Common myeloid progenitor, CD34-positive (primary cell): ENCODE measurements around the gene LYPD6B.

ENCODE experiments used
- CTCF ChIA-PET: fragments of 350-600 bp; sonication (Branson Sonifier 250); formaldehyde crosslinking; loops from one replicate; lab custom pipeline; 2021; ENCODE audit warnings: antibody characterized with exemption; lab: Charles Lee
- POLR2A ChIA-PET: fragments of 350-600 bp; sonication (Branson Sonifier 250); formaldehyde crosslinking; loops from one replicate; lab custom pipeline; 2021; ENCODE audit warnings: antibody characterized with exemption; lab: Charles Lee
- DNase-seq, 3 donors: peaks; one replicate each; pipeline versions ENCODE4 v3.0.0 to v3.0.0-alpha.2; 2013
- H3K27ac ChIP-seq, 2 experiments: 1 replicate in 1 of 2; 2 replicates in 1 of 2; pipeline ENCODE4 v1.7.0; 2013; ENCODE audit warnings: inconsistent platforms in 2 of 2, low read length in 2 of 2, mild to moderate bottlenecking in 2 of 2, low read depth in 1 of 2, moderate library complexity in 1 of 2; ENCODE audit not compliant: severe bottlenecking in 2 of 2, insufficient read depth in 1 of 2, poor library complexity in 1 of 2
- H3K27me3 ChIP-seq, 5 experiments: replicated peaks in 2 of 5; 1 replicate in 3 of 5; 2 replicates in 2 of 5; pipeline versions ENCODE4 v1.6.1 to v1.7.0; 2013; ENCODE audit warnings: low read length in 4 of 5, mild to moderate bottlenecking in 2 of 5, moderate library complexity in 2 of 5, inconsistent platforms in 1 of 5; ENCODE audit not compliant: insufficient read depth in 5 of 5, control insufficient read depth in 4 of 5
- H3K36me3 ChIP-seq, 4 experiments: 1 replicate in 2 of 4; 2 replicates in 2 of 4; pipeline versions ENCODE4 v1.6.1 to v1.7.0; 2013; ENCODE audit warnings: low read length in 3 of 4, control low read depth in 1 of 4, mild to moderate bottlenecking in 1 of 4; ENCODE audit not compliant: control insufficient read depth in 4 of 4, insufficient read depth in 4 of 4
- H3K4me1 ChIP-seq, 4 experiments: 1 replicate in 3 of 4; 2 replicates in 1 of 4; pipeline versions ENCODE4 v1.6.1 to v1.7.1; 2013; ENCODE audit warnings: low read length in 3 of 4, mild to moderate bottlenecking in 3 of 4, control low read depth in 1 of 4, inconsistent platforms in 1 of 4, moderate library complexity in 1 of 4; ENCODE audit not compliant: control insufficient read depth in 4 of 4, insufficient read depth in 4 of 4; ENCODE audit errors: control extremely low read depth in 1 of 4
- H3K4me3 ChIP-seq, 7 experiments: 1 replicate in 4 of 7; 2 replicates in 3 of 7; pipeline versions ENCODE4 v1.5.1 to v1.7.0; 2013; ENCODE audit warnings: mild to moderate bottlenecking in 7 of 7, low read length in 6 of 7, moderate library complexity in 6 of 7, inconsistent platforms in 2 of 7, low read depth in 2 of 7, control low read depth in 1 of 7; ENCODE audit not compliant: insufficient read depth in 4 of 7, control insufficient read depth in 1 of 7; ENCODE audit errors: extremely low read depth in 1 of 7
- H3K9me3 ChIP-seq, 5 experiments: 1 replicate in 4 of 5; 2 replicates in 1 of 5; pipeline versions ENCODE4 v1.6.1 to v1.7.1; 2013; ENCODE audit warnings: low read length in 4 of 5, mild to moderate bottlenecking in 2 of 5, inconsistent platforms in 1 of 5, low read depth in 1 of 5, moderate library complexity in 1 of 5; ENCODE audit not compliant: control insufficient read depth in 4 of 5, insufficient read depth in 2 of 5; ENCODE audit errors: control extremely low read depth in 1 of 5
- WGBS: methylation state at CpG from one replicate; pipeline ENCODE4 v1.1.5; 2013; ENCODE audit not compliant: insufficient coverage; 5-methylcytosine and 5-hydroxymethylcytosine counted together

Gene LYPD6B

GRCh38 chr2:149028891-149029290 is 9.6 kb upstream of the LYPD6B start:
- ChIA-PET CTCF (interaction anchor here (4.8 kb wide), 1 partner anchor 11 kb away, joined by 48 read pairs; no protein-coding TSS in a partner anchor), POLR2A (no interaction called here)
- Histone ChIP-seq H3K27ac (no peak overlapping the region), H3K27me3 (peaks cover 0 to 3% (median 0%) of the 10 kb centered on the region in 5 experiments), H3K4me3 (no peak overlapping the region), H3K36me3 (no peaks in the 10 kb centered on the region), H3K4me1 (peaks cover 0 to 4% (median 2%) of the 10 kb centered on the region in 4 experiments), H3K9me3 (no peaks in the 10 kb centered on the region)
- no peak for DNase-seq
- WGBS = no CpG with 5 or more reads among the region's 2 CpGs

GRCh38 chr2:149029307-149029965 is 9.1 kb upstream of the LYPD6B start:
- WGBS = 91% methylated on average over 6 of the region's 11 CpGs
- Histone ChIP-seq H3K4me3 (no peak overlapping the region), H3K27ac (no peak overlapping the region), H3K4me1 (peaks cover 0 to 4% (median 2%) of the 10 kb centered on the region in 4 experiments), H3K27me3 (peaks cover 0 to 3% (median 0%) of the 10 kb centered on the region in 5 experiments), H3K9me3 (no peaks in the 10 kb centered on the region), H3K36me3 (no peaks in the 10 kb centered on the region)
- ChIA-PET POLR2A (no interaction called here), CTCF (interaction anchor here (4.8 kb wide), 1 partner anchor 12 kb away, joined by 48 read pairs; no protein-coding TSS in a partner anchor)
- DNase-seq = no peak

DNA sequence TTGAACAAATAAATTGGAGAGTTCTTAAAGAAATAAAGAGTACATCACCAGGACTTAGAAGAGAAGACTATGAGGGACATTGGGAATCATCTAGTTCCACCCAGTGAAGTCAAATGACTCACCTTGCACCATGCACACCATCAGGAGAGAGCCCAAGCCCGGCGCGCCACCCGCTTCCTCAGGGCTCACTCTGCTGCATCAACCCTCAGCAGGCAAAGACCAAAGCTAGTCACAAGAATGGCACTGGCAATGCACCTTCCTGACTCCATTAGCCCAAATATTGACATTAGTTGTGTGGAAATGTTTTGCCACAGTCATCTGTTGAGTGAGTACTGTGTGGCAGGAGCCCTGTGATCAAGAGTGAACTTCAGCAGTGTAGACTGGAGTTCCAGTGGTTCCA is 7.1 kb upstream of the LYPD6B start:
- CTCF ChIA-PET = interaction anchor here (0.6 to 4.8 kb wide), 4 partner anchors 9 to 123 kb away, joined by 3 to 48 read pairs (median 4); no protein-coding TSS in a partner anchor
- Histone ChIP-seq H3K27ac (no peak overlapping the region), H3K36me3 (no peaks in the 10 kb centered on the region), H3K27me3 (peaks cover 0 to 4% (median 0%) of the 10 kb centered on the region in 5 experiments), H3K4me1 (peaks cover 0 to 4% (median 2%) of the 10 kb centered on the region in 4 experiments), H3K9me3 (no peaks in the 10 kb centered on the region), H3K4me3 (no peak overlapping the region)
- no peak for DNase-seq
- WGBS = no CpG with 5 or more reads among the region's 4 CpGs
- POLR2A ChIA-PET = no interaction called here

GRCh38 chr2:149033716-149034115 is 4.8 kb upstream of the LYPD6B start:
- Histone ChIP-seq H3K36me3 (no peaks in the 10 kb centered on the region), H3K4me1 (peaks cover 0 to 12% (median 8%) of the 10 kb centered on the region in 4 experiments), H3K27ac (no peak overlapping the region), H3K27me3 (peaks cover 0 to 19% (median 9%) of the 10 kb centered on the region in 5 experiments), H3K4me3 (no peak overlapping the region), H3K9me3 (no peaks in the 10 kb centered on the region)
- ChIA-PET CTCF (interaction anchor here (0.6 to 1.3 kb wide), 4 partner anchors 16 to 538 kb away, joined by 3 to 4 read pairs (median 4); no protein-coding TSS in a partner anchor), POLR2A (interaction anchor here (0.6 kb wide), 1 partner anchor 234 kb away, joined by 4 read pairs; no protein-coding TSS in a partner anchor)
- 100% methylated on average over 5 of the region's 8 CpGs for WGBS
- DNase-seq = no peak

DNA sequence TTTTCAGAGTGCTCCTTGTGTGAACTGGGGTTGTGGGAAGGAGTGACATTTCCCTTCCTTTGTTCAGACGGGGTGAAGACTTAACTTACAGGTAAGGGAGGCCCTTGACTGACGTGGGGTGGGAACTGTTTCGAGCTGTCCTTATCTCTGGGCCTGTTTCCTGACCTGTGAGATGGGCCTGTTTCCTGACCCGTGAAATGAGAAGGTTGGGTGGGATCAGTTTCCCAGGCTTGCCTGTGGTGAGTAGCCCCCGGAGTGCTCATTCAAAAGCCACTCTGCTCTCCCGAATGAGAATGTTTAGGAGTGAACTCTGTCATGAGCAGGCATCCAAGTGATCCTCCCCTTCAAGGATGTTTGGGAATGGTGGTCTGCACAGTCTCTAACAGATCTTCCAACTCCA is 4.1 kb upstream of the LYPD6B start:
- no peak for DNase-seq
- H3K36me3 ChIP-seq = no peaks in the 10 kb centered on the region
- no peak overlapping the region for H3K4me3 ChIP-seq
- H3K27me3 ChIP-seq = peaks cover 0 to 26% (median 14%) of the 10 kb centered on the region in 5 experiments
- H3K9me3 ChIP-seq = no peaks in the 10 kb centered on the region
- H3K4me1 ChIP-seq = peaks cover 0 to 18% (median 13%) of the 10 kb centered on the region in 4 experiments
- POLR2A ChIA-PET = no interaction called here
- 96% methylated on average over 3 of the region's 6 CpGs for whole genome bisulfite sequencing
- no peak overlapping the region for H3K27ac ChIP-seq
- CTCF ChIA-PET = interaction anchor here (1.3 kb wide), 1 partner anchor 18 kb away, joined by 4 read pairs; no protein-coding TSS in a partner anchor

- H3K27me3 ChIP-seq = peaks cover 0 to 30% (median 19%) of the 10 kb centered on the region in 5 experiments
- no peaks in the 10 kb centered on the region for H3K9me3 ChIP-seq
- H3K4me3 ChIP-seq = no peak overlapping the region
- peaks cover 0 to 18% (median 13%) of the 10 kb centered on the region in 4 experiments for H3K4me1 ChIP-seq
- ChIA-PET CTCF (no interaction called here), POLR2A (no interaction called here)
- DNase-seq = no peak
- H3K27ac ChIP-seq = no peak overlapping the region
- no peaks in the 10 kb centered on the region for H3K36me3 ChIP-seq
- WGBS = 98% methylated on average over 4 of the region's 4 CpGs
Observed at GRCh38 chr2:149036507-149037293, 1.8 kb upstream of the LYPD6B start.
